Trophoblast cell (in vitro differentiated cells and primary cell): ENCODE measurements around the gene DENND1C.

ENCODE experiments used
- DNase-seq, 2 donors: peaks; one replicate each; pipeline ENCODE4 v3.0.0-alpha.2; 2016
- H2AFZ ChIP-seq: 2 replicates; pipeline ENCODE4 v1.6.1; 2013; ENCODE audit warnings: low read length, moderate library complexity, mild to moderate bottlenecking; ENCODE audit not compliant: insufficient read depth, poor library complexity
- H2AK5ac ChIP-seq: 2 replicates; pipeline ENCODE4 v1.6.1; 2013; ENCODE audit warnings: mild to moderate bottlenecking, low read length
- H2BK120ac ChIP-seq: 2 replicates; pipeline ENCODE4 v1.6.1; 2013; ENCODE audit warnings: low read length, mild to moderate bottlenecking, moderate library complexity; ENCODE audit not compliant: insufficient read depth, poor library complexity
- H2BK12ac ChIP-seq: 2 replicates; pipeline ENCODE4 v1.6.1; 2013; ENCODE audit warnings: mild to moderate bottlenecking, low read length, moderate library complexity
- H2BK5ac ChIP-seq: 2 replicates; pipeline ENCODE4 v1.6.1; 2013; ENCODE audit warnings: low read length, low read depth, moderate library complexity, mild to moderate bottlenecking; ENCODE audit not compliant: poor library complexity
- H3K14ac ChIP-seq: 2 replicates; pipeline ENCODE4 v1.6.1; 2013; ENCODE audit warnings: mild to moderate bottlenecking, low read length
- H3K18ac ChIP-seq: 2 replicates; pipeline ENCODE4 v1.6.1; 2013; ENCODE audit warnings: mild to moderate bottlenecking, low read length
- H3K23ac ChIP-seq: 2 replicates; pipeline ENCODE4 v1.6.1; 2013; ENCODE audit warnings: low read length
- H3K27ac ChIP-seq: 2 replicates; pipeline ENCODE4 v1.5.1; 2013; ENCODE audit warnings: low read depth, mild to moderate bottlenecking, inconsistent platforms, low read length, moderate library complexity
- H3K27me3 ChIP-seq: 2 replicates; pipeline ENCODE4 v1.6.1; 2013; ENCODE audit warnings: inconsistent platforms, mild to moderate bottlenecking, low read length, moderate library complexity; ENCODE audit not compliant: insufficient read depth
- H3K36me3 ChIP-seq, 2 experiments: 1 replicate in 1 of 2; 2 replicates in 1 of 2; pipeline ENCODE4 v1.6.1; 2013; ENCODE audit warnings: low read length in 2 of 2, mild to moderate bottlenecking in 2 of 2, moderate library complexity in 1 of 2; ENCODE audit not compliant: insufficient read depth in 2 of 2, control insufficient read depth in 1 of 2
- H3K4ac ChIP-seq: 2 replicates; pipeline ENCODE4 v1.6.1; 2013; ENCODE audit warnings: low read depth, mild to moderate bottlenecking, low read length, moderate library complexity
- H3K4me1 ChIP-seq, 2 experiments: 1 replicate in 1 of 2; 2 replicates in 1 of 2; pipeline ENCODE4 v1.6.1; 2013; ENCODE audit warnings: low read length in 2 of 2, mild to moderate bottlenecking in 2 of 2, moderate library complexity in 1 of 2; ENCODE audit not compliant: insufficient read depth in 2 of 2, control insufficient read depth in 1 of 2
- H3K4me2 ChIP-seq: 2 replicates; pipeline ENCODE4 v1.6.1; 2013; ENCODE audit warnings: inconsistent platforms, mild to moderate bottlenecking, low read length, moderate library complexity
- H3K4me3 ChIP-seq: 2 replicates; pipeline ENCODE4 v1.5.1; 2013; ENCODE audit warnings: mild to moderate bottlenecking, low read depth, low read length, inconsistent platforms
- H3K79me1 ChIP-seq: one replicate; pipeline ENCODE4 v1.6.1; 2013; ENCODE audit warnings: low read length
- H3K79me2 ChIP-seq: 2 replicates; pipeline ENCODE4 v1.6.1; 2013; ENCODE audit warnings: low read length, mild to moderate bottlenecking; ENCODE audit not compliant: control insufficient read depth, insufficient read depth, poor library complexity
- H3K9ac ChIP-seq: 2 replicates; pipeline ENCODE4 v1.6.1; 2013; ENCODE audit warnings: mild to moderate bottlenecking, low read length
- H3K9me3 ChIP-seq: 2 replicates; pipeline ENCODE4 v1.6.1; 2013; ENCODE audit warnings: low read depth, mild to moderate bottlenecking, control low read depth, inconsistent platforms, low read length; ENCODE audit not compliant: insufficient read depth
- H4K12ac ChIP-seq: 2 replicates; pipeline ENCODE4 v1.6.1; 2013; ENCODE audit warnings: low read depth, mild to moderate bottlenecking, low read length, moderate library complexity
- H4K8ac ChIP-seq: 2 replicates; pipeline ENCODE4 v1.6.1; 2013; ENCODE audit warnings: low read depth, mild to moderate bottlenecking, low read length, moderate library complexity
- H4K91ac ChIP-seq: one replicate; pipeline ENCODE4 v1.6.1; 2013; ENCODE audit warnings: low read depth, mild to moderate bottlenecking, low read length, moderate library complexity
- WGBS: extraction: QIAGEN DNeasy Blood & Tissue Kit; methylation state at CpG from one replicate; pipeline ENCODE4 v1.1.7; 2013; ENCODE audit warnings: missing lambda C conversion rate; ENCODE audit not compliant: insufficient read length, insufficient coverage; ENCODE audit errors: extremely low coverage; 5-methylcytosine and 5-hydroxymethylcytosine counted together

DENND1C gene

GRCh38 chr19:6478815-6479214 is 2.8 kb downstream of the DENND1C start:
- H2BK12ac ChIP-seq = no peak overlapping the region
- no peaks in the 10 kb centered on the region for H3K79me2 ChIP-seq
- H2AFZ ChIP-seq = no peak overlapping the region
- no peak overlapping the region for H3K14ac ChIP-seq
- no peak overlapping the region for H3K4ac ChIP-seq
- H3K4me1 ChIP-seq = peaks cover 10 to 14% of the 10 kb centered on the region in 2 experiments
- H2BK5ac ChIP-seq = no peak overlapping the region
- DNase-seq = no peak
- no peak overlapping the region for H3K4me2 ChIP-seq
- H3K9me3 ChIP-seq = peaks cover 11% of the 10 kb centered on the region
- no peak overlapping the region for H3K4me3 ChIP-seq
- H3K79me1 ChIP-seq = no peaks in the 10 kb centered on the region
- no peak overlapping the region for H3K23ac ChIP-seq
- H3K27ac ChIP-seq = no peak overlapping the region
- H3K9ac ChIP-seq = no peak overlapping the region
- H4K8ac ChIP-seq = no peak overlapping the region
- H2AK5ac ChIP-seq = no peak overlapping the region
- H4K91ac ChIP-seq = no peak overlapping the region
- no peak overlapping the region for H4K12ac ChIP-seq
- H2BK120ac ChIP-seq = no peak overlapping the region
- H3K18ac ChIP-seq = no peak overlapping the region
- WGBS = no CpG with 5 or more reads among the region's 13 CpGs
- H3K36me3 ChIP-seq = no peaks in the 10 kb centered on the region
- H3K27me3 ChIP-seq = no peaks in the 10 kb centered on the region

GRCh38 chr19:6476896-6477431 is 4.6 kb downstream of the DENND1C start:
- Histone ChIP-seq H3K36me3 (no peaks in the 10 kb centered on the region), H3K79me1 (no peaks in the 10 kb centered on the region), H3K23ac (no peak overlapping the region), H3K4me3 (no peak overlapping the region), H3K27me3 (no peaks in the 10 kb centered on the region), H3K14ac (no peak overlapping the region), H3K18ac (no peak overlapping the region), H2AK5ac (no peak overlapping the region), H2BK12ac (no peak overlapping the region), H2BK5ac (no peak overlapping the region), H3K9ac (no peak overlapping the region), H3K4ac (no peak overlapping the region), H4K12ac (no peak overlapping the region), H2BK120ac (no peak overlapping the region), H2AFZ (no peak overlapping the region), H3K79me2 (no peaks in the 10 kb centered on the region), H3K4me2 (peak overlapping the region; percentile 64), H4K8ac (no peak overlapping the region), H4K91ac (no peak overlapping the region), H3K27ac (no peak overlapping the region), H3K9me3 (peaks cover 11% of the 10 kb centered on the region), H3K4me1 (peaks cover 10 to 14% of the 10 kb centered on the region in 2 experiments)
- no peak for DNase-seq
- no CpG with 5 or more reads among the region's 29 CpGs for WGBS

GRCh38 chr19:6476155-6476895 is 5.3 kb downstream of the DENND1C start:
- H2BK5ac ChIP-seq = no peak overlapping the region
- peaks cover 10 to 14% of the 10 kb centered on the region in 2 experiments for H3K4me1 ChIP-seq
- no peak overlapping the region for H3K4me3 ChIP-seq
- no peak overlapping the region for H2BK12ac ChIP-seq
- peaks cover 11% of the 10 kb centered on the region for H3K9me3 ChIP-seq
- no peak overlapping the region for H4K8ac ChIP-seq
- H3K9ac ChIP-seq = no peak overlapping the region
- H3K18ac ChIP-seq = no peak overlapping the region
- H3K14ac ChIP-seq = no peak overlapping the region
- H3K27ac ChIP-seq = no peak overlapping the region
- no peak overlapping the region for H3K23ac ChIP-seq
- H3K27me3 ChIP-seq = no peaks in the 10 kb centered on the region
- WGBS = no CpG with 5 or more reads among the region's 33 CpGs
- H3K79me1 ChIP-seq = no peaks in the 10 kb centered on the region
- no peaks in the 10 kb centered on the region for H3K79me2 ChIP-seq
- H2BK120ac ChIP-seq = no peak overlapping the region
- no peak overlapping the region for H2AK5ac ChIP-seq
- peak in 1 of 2 donors; percentile 52 for DNase-seq
- H2AFZ ChIP-seq = no peak overlapping the region
- H4K91ac ChIP-seq = no peak overlapping the region
- no peak overlapping the region for H3K4ac ChIP-seq
- H3K4me2 ChIP-seq = peak overlapping the region; percentile 64
- no peaks in the 10 kb centered on the region for H3K36me3 ChIP-seq
- H4K12ac ChIP-seq = no peak overlapping the region

- Histone ChIP-seq H3K4me1 (peaks cover 10 to 14% of the 10 kb centered on the region in 2 experiments), H2AK5ac (no peak overlapping the region), H3K14ac (no peak overlapping the region), H3K9ac (no peak overlapping the region), H3K27ac (no peak overlapping the region), H3K18ac (no peak overlapping the region), H4K12ac (no peak overlapping the region), H4K8ac (no peak overlapping the region), H3K79me1 (no peaks in the 10 kb centered on the region), H3K9me3 (peaks cover 9% of the 10 kb centered on the region), H4K91ac (no peak overlapping the region), H2BK12ac (no peak overlapping the region), H2AFZ (peak overlapping the region; percentile 23), H3K23ac (no peak overlapping the region), H3K4me2 (peak overlapping the region; percentile 49), H2BK120ac (no peak overlapping the region), H3K4me3 (peak overlapping the region; percentile 53), H3K4ac (no peak overlapping the region), H3K36me3 (no peaks in the 10 kb centered on the region), H3K79me2 (no peaks in the 10 kb centered on the region), H2BK5ac (no peak overlapping the region), H3K27me3 (no peaks in the 10 kb centered on the region)
- no CpG with 5 or more reads among the region's 52 CpGs for WGBS
- no peak for DNase-seq
These were observed 6.1 kb downstream of the DENND1C start for GRCh38 chr19:6475321-6476108.
